H9 (cell line): ENCODE results near the gene SNX32. TPM values are rescaled to one million over a fixed set of nuclear protein-coding genes. Genes with fewer than 3 reads are reported as not detected.

ENCODE experiments used
- DNase-seq: peaks from one replicate; pipeline ENCODE4 v3.0.0-alpha.2; 2017
- H2AFZ ChIP-seq: one replicate; pipeline ENCODE4 v1.6.1; 2013; ENCODE audit warnings: mild to moderate bottlenecking, low read length, control low read depth, moderate library complexity
- H2AK5ac ChIP-seq: 2 replicates; pipeline ENCODE4 v1.6.1; 2013; ENCODE audit warnings: low read length, control low read depth, mixed read lengths; ENCODE audit not compliant: insufficient read length
- H2BK120ac ChIP-seq: one replicate; pipeline ENCODE4 v1.6.1; 2013; ENCODE audit warnings: low read depth, mild to moderate bottlenecking, low read length, control low read depth, inconsistent platforms; ENCODE audit not compliant: poor library complexity, severe bottlenecking
- H2BK12ac ChIP-seq: 2 replicates; pipeline ENCODE4 v1.6.1; 2013; ENCODE audit warnings: low read length, control low read depth, mixed read lengths, low read depth; ENCODE audit not compliant: insufficient read length
- H2BK15ac ChIP-seq: 2 replicates; pipeline ENCODE4 v1.6.1; 2013; ENCODE audit warnings: low read depth, low read length, control low read depth
- H2BK20ac ChIP-seq: one replicate; pipeline ENCODE4 v1.6.1; 2013; ENCODE audit warnings: low read depth, mild to moderate bottlenecking, low read length, control low read depth, inconsistent platforms; ENCODE audit not compliant: poor library complexity, severe bottlenecking
- H2BK5ac ChIP-seq: 2 replicates; pipeline ENCODE4 v1.6.1; 2013; ENCODE audit warnings: low read length, control low read depth, mixed read lengths; ENCODE audit not compliant: insufficient read length
- H3K14ac ChIP-seq: 2 replicates; pipeline ENCODE4 v1.6.1; 2013; ENCODE audit warnings: low read length, control low read depth; ENCODE audit not compliant: insufficient read depth
- H3K18ac ChIP-seq: 2 replicates; pipeline ENCODE4 v1.6.1; 2013; ENCODE audit warnings: low read depth, mild to moderate bottlenecking, mixed read lengths, low read length, control low read depth; ENCODE audit not compliant: insufficient read length
- H3K23ac ChIP-seq: 2 replicates; pipeline ENCODE4 v1.6.1; 2013; ENCODE audit warnings: low read length, control low read depth, mixed read lengths, low read depth; ENCODE audit not compliant: insufficient read length
- H3K23me2 ChIP-seq: 2 replicates; pipeline ENCODE4 v1.6.1; 2013; ENCODE audit warnings: low read depth, mild to moderate bottlenecking, mixed read lengths, low read length, control low read depth; ENCODE audit not compliant: insufficient read length, poor library complexity, severe bottlenecking
- H3K27ac ChIP-seq: 2 replicates; pipeline ENCODE4 v1.5.1; 2013; ENCODE audit warnings: low read length, control low read depth, mixed read lengths, low read depth; ENCODE audit not compliant: insufficient read length
- H3K27me3 ChIP-seq: 2 replicates; pipeline ENCODE4 v1.6.1; 2013; ENCODE audit warnings: low read length, control low read depth, inconsistent platforms; ENCODE audit not compliant: insufficient read depth
- H3K4ac ChIP-seq: 2 replicates; pipeline ENCODE4 v1.6.1; 2013; ENCODE audit warnings: low read depth, mild to moderate bottlenecking, control low read depth, inconsistent platforms, low read length, moderate library complexity
- H3K4me1 ChIP-seq: 2 replicates; pipeline ENCODE4 v1.6.1; 2013; ENCODE audit warnings: low read length, control low read depth, inconsistent platforms; ENCODE audit not compliant: insufficient read depth
- H3K4me2 ChIP-seq: 2 replicates; pipeline ENCODE4 v1.6.1; 2013; ENCODE audit warnings: low read length, control low read depth, mixed read lengths; ENCODE audit not compliant: insufficient read length, insufficient read depth
- H3K56ac ChIP-seq: 2 replicates; pipeline ENCODE4 v1.6.1; 2013; ENCODE audit warnings: low read depth, mild to moderate bottlenecking, mixed read lengths, low read length, control low read depth; ENCODE audit not compliant: insufficient read length
- H3K79me1 ChIP-seq: 2 replicates; pipeline ENCODE4 v1.6.1; 2013; ENCODE audit warnings: low read depth, mild to moderate bottlenecking, moderate library complexity, low read length, control low read depth, inconsistent platforms; ENCODE audit not compliant: insufficient read depth, poor library complexity, severe bottlenecking
- H3K79me2 ChIP-seq: 2 replicates; pipeline ENCODE4 v1.6.1; 2013; ENCODE audit warnings: low read length, control low read depth, inconsistent platforms; ENCODE audit not compliant: insufficient read depth
- H3K9ac ChIP-seq: 2 replicates; pipeline ENCODE4 v1.6.1; 2013; ENCODE audit warnings: low read length, control low read depth, mixed read lengths; ENCODE audit not compliant: insufficient read length; ENCODE audit errors: extremely low read depth
- H3K9me3 ChIP-seq: one replicate; pipeline ENCODE4 v1.6.1; 2013; ENCODE audit warnings: low read depth, low read length, inconsistent platforms; ENCODE audit not compliant: control insufficient read depth
- H3T11ph ChIP-seq: one replicate; pipeline ENCODE4 v1.6.1; 2013; ENCODE audit warnings: mild to moderate bottlenecking, low read length, control low read depth, inconsistent platforms
- H4K20me1 ChIP-seq: one replicate; pipeline ENCODE4 v1.6.1; 2013; ENCODE audit not compliant: control insufficient read depth, insufficient read length, insufficient read depth
- H4K5ac ChIP-seq: 2 replicates; pipeline ENCODE4 v1.6.1; 2013; ENCODE audit warnings: low read depth, mild to moderate bottlenecking, mixed read lengths, low read length, control low read depth; ENCODE audit not compliant: insufficient read length
- H4K8ac ChIP-seq: replicated peaks from 2 replicates; pipeline ENCODE4 v1.6.1; 2013; ENCODE audit warnings: low read length, control low read depth, mixed read lengths, low read depth; ENCODE audit not compliant: insufficient read length
- H4K91ac ChIP-seq: 2 replicates; pipeline ENCODE4 v1.6.1; 2013; ENCODE audit warnings: low read depth, mild to moderate bottlenecking, moderate library complexity, mixed read lengths, low read length, control low read depth; ENCODE audit not compliant: insufficient read length
- H3K27ac Mint-ChIP-seq, 3 experiments: 2 replicates in 2 of 3; 3 replicates in 1 of 3; pipeline ENCODE4 v1.8.0; 2020 to 2021; ENCODE audit warnings: mixed read lengths in 3 of 3, mild to moderate bottlenecking in 1 of 3, moderate library complexity in 1 of 3
- H3K27me3 Mint-ChIP-seq: 2 replicates; pipeline ENCODE4 v1.8.0; 2021; ENCODE audit warnings: low read depth, mild to moderate bottlenecking, moderate library complexity, mixed read lengths
- H3K36me3 Mint-ChIP-seq, 3 experiments: 2 replicates in 2 of 3; 3 replicates in 1 of 3; pipeline ENCODE4 v1.8.0; 2020 to 2021; ENCODE audit warnings: low read depth in 3 of 3, mixed read lengths in 3 of 3; ENCODE audit not compliant: insufficient read depth in 1 of 3
- H3K4me1 Mint-ChIP-seq, 2 experiments: 2 replicates each; pipeline ENCODE4 v1.8.0; 2020; ENCODE audit warnings: mixed read lengths in 2 of 2
- H3K4me3 Mint-ChIP-seq, 2 experiments: 2 replicates in 1 of 2; 3 replicates in 1 of 2; pipeline ENCODE4 v1.8.0; 2020 to 2021; ENCODE audit warnings: mild to moderate bottlenecking in 2 of 2, mixed read lengths in 2 of 2, moderate library complexity in 1 of 2
- H3K9me3 Mint-ChIP-seq, 2 experiments: 2 replicates in 1 of 2; 3 replicates in 1 of 2; pipeline ENCODE4 v1.8.0; 2020; ENCODE audit warnings: mild to moderate bottlenecking in 2 of 2, mixed read lengths in 2 of 2, moderate library complexity in 1 of 2
- CTCF ChIP-seq: fragments of 200-600 bp; sonication (generic); conservative IDR thresholded peaks from 3 replicates; pipeline ENCODE4 v1.8.0; 2021; ENCODE audit warnings: antibody characterized with exemption, mild to moderate bottlenecking
- WGBS: extraction: QIAGEN DNeasy Blood & Tissue Kit; methylation state at CpG from one replicate; pipeline ENCODE4 v1.1.7; 2013; ENCODE audit warnings: missing lambda C conversion rate, low lambda C conversion rate, mixed read lengths; ENCODE audit not compliant: insufficient read length; ENCODE audit errors: extremely low coverage; 5-methylcytosine and 5-hydroxymethylcytosine counted together
- total RNA-seq: library from RNA; stranded (reverse); gene quantifications from 2 replicates; pipeline ENCODE4 v1.2.1, GENCODE V29; 2021

SNX32 gene
- total RNA-seq, 1 experiment from 2014 or later, result 1.2 TPM

- H3K18ac ChIP-seq, result no peak overlapping the region
- H4K5ac ChIP-seq, result no peak overlapping the region
- Mint-ChIP-seq H3K36me3 (peaks cover 0 to 15% (median 0%) of the 10 kb centered on the region in 3 experiments; a peak in 2 of 7 replicates), H3K27ac (no peak overlapping the region), H3K4me3 (peak overlapping the region; percentile 58 to 63), H3K4me1 (peaks cover 14 to 17% of the 10 kb centered on the region in 2 experiments), H3K9me3 (no peaks in the 10 kb centered on the region; a peak in 1 of 5 replicates), H3K27me3 (peaks cover 78% of the 10 kb centered on the region)
- no peak overlapping the region for H4K8ac ChIP-seq
- no peak overlapping the region for H2AFZ ChIP-seq
- H2BK15ac ChIP-seq, result no peak overlapping the region
- H3K4ac ChIP-seq, result no peak overlapping the region
- H2BK120ac ChIP-seq, result no peak overlapping the region
- H2BK5ac ChIP-seq, result no peak overlapping the region
- H2BK12ac ChIP-seq, result no peak overlapping the region
- H3K23ac ChIP-seq, result no peak overlapping the region
- no peaks in the 10 kb centered on the region for H3K4me1 ChIP-seq
- no peak overlapping the region for H4K91ac ChIP-seq
- H3K9ac ChIP-seq, result no peak overlapping the region
- H3K23me2 ChIP-seq, result peaks cover 9% of the 10 kb centered on the region
- TF ChIP-seq CTCF, result no peak
- H3K79me1 ChIP-seq, result no peaks in the 10 kb centered on the region
- no peak for DNase-seq
- H3K4me2 ChIP-seq, result peak overlapping the region; percentile 12
- H3K27me3 ChIP-seq, result peaks cover 17% of the 10 kb centered on the region; the same call in 1 of the 2 replicates
- H2AK5ac ChIP-seq, result no peak overlapping the region
- no peaks in the 10 kb centered on the region for H3K9me3 ChIP-seq
- WGBS, result no CpG with 5 or more reads among the region's 11 CpGs
- H2BK20ac ChIP-seq, result no peak overlapping the region
- H3T11ph ChIP-seq, result no peak overlapping the region
- H3K14ac ChIP-seq, result no peak overlapping the region
- no peaks in the 10 kb centered on the region for H3K79me2 ChIP-seq
- no peaks in the 10 kb centered on the region for H4K20me1 ChIP-seq
- no peak overlapping the region for H3K27ac ChIP-seq
- H3K56ac ChIP-seq, result no peak overlapping the region
Observed at GRCh38 chr11:65900899-65901180, 67.1 kb downstream of the SNX32 start.
